HG02678 (cell line): Measurements from ENCODE around the gene SMOC1.

Source experiments
- ATAC-seq: cut with Tn5 transposase; IDR thresholded peaks from one replicate; pipeline ENCODE4 v1.9.1; 2021; ENCODE audit warnings: mild to moderate bottlenecking, moderate library complexity; ENCODE audit not compliant: unreplicated experiment

The SMOC1 gene, protein sequence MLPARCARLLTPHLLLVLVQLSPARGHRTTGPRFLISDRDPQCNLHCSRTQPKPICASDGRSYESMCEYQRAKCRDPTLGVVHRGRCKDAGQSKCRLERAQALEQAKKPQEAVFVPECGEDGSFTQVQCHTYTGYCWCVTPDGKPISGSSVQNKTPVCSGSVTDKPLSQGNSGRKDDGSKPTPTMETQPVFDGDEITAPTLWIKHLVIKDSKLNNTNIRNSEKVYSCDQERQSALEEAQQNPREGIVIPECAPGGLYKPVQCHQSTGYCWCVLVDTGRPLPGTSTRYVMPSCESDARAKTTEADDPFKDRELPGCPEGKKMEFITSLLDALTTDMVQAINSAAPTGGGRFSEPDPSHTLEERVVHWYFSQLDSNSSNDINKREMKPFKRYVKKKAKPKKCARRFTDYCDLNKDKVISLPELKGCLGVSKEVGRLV

DNA sequence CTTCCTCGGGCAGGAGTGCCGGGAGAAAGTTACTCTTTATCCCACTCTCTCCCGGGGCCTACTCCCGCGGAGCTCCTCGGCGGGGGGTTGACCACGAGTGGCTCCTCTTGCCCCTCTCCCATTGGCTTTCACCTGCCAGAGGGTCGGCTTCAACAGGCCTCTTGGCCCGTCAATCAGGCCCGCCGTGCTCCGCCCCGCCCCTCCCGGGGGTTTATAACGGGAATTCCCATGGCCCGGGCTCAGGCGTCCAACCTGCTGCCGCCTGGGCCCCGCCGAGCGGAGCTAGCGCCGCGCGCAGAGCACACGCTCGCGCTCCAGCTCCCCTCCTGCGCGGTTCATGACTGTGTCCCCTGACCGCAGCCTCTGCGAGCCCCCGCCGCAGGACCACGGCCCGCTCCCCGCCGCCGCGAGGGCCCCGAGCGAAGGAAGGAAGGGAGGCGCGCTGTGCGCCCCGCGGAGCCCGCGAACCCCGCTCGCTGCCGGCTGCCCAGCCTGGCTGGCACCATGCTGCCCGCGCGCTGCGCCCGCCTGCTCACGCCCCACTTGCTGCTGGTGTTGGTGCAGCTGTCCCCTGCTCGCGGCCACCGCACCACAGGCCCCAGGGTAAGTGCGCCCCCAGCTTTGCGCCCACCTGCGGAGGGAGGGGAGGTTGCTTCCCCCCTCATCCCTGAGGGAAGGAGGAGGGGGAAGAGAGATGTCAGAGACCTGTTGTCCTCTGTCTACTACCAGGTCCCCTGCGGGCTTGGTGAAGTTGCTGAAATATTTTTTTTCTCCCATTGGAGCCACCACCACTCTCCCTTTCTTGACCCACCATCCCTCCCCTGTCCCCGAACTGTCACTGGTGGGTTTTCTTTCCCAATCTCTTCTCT lies at the start of gene SMOC1:
SMOC1 (plus strand) TSS at position 242 of the 869 bp plus-strand sequence; CDS start at position 505, 263 bp downstream.
- no peak for ATAC-seq

DNA sequence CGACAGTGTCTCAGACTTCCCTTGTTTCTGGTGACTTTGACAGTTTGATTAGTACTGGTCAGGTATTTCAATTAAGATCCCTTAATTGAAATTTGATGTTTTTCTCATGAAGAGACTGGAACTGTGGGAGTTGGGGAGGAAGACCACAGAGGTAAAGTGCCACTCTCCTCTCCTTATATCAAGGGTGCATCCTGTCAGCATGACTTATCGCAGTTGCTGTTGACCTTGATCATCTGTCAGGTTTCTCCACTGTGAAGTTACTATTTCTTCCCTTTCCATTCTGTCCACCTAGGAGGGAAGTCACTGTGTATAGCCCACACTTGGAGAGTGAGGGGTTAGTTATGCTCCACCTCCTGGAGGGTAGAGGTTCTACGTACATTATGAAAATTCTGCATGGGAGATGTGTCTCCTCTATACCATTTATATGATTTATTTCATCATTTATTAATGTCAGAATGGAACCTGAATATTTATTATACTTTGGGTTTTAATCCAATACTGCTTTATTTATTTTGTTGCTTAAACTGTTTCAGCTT lies 40.3 kb upstream of the SMOC1 start:
- no peak for ATAC-seq

DNA sequence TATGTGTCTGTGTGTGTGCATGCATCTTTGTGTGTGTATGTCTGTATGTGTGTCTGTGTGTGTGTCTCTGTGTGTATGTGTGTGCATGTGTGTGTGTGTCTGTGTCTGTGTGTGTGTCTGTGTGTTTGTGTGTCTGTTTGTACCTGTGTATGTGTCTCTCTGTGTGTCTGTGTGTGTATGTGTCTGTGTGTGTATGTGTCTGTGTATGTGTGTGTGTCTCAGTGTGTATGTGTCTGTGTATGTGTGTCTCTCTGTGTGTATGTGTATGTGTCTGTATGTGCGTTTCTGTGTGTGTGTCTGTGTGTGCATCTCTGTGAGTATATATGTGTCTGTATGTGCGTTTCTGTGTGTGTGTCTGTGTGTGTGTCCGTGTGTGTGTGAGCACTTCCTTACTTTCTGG lies 39.6 kb upstream of the SMOC1 start:
- no peak for ATAC-seq

DNA sequence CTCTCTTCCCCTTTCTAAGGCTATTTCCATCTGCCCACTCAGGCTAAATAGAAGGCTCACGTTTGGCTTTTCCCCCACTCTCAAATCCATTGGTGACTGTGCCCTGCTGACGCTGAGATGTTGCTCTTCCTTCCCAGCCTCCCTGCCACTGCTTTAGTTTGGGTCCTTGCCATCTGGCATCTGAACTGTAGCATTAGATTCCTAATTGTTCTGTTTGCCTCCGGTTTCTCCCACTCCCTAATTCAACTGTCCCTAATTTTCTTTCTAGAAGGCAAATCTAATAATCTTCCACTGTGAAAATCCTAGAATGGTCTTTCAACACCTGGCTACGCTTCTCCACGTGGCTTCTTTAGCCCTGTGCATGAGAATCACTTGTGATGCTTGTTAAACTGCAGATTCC lies 37.6 kb upstream of the SMOC1 start:
- ATAC-seq = no peak

DNA sequence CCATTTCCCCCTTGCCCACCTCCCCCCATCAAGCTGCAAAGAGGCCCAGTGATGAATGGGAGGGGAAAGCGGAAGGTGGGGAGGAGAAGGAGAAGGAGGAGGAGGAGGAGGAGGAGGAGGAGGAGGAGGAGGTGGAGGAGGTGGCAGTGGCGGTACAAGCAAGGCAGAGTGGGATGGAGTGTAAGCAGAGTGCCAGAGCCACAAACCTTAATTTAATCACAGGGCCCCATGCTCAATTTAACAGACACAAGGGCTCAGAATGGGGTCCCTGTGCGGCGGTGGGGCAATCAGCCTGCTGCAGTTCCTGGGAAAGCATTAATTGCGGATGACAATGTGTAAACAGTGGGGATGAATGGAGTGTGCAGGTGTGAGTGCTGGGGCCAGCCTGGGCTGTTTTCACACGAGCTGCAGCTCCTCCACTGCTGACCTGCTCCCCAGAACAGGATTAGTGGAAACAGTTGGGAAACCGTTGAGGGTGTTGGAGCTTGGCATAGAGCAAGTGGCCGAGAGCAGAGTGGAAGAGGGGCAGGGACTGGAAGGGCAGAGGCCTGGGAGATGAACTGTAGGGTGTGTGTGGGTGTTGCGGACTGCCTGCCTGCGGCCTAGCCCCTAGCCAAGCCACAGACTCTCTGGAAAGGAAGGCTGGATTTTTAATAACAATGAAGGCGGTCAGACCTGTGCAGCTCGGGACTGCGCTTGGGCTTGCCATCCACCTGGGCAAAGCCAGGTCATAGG lies 36.4 kb upstream of the SMOC1 start:
- ATAC-seq = no peak

DNA sequence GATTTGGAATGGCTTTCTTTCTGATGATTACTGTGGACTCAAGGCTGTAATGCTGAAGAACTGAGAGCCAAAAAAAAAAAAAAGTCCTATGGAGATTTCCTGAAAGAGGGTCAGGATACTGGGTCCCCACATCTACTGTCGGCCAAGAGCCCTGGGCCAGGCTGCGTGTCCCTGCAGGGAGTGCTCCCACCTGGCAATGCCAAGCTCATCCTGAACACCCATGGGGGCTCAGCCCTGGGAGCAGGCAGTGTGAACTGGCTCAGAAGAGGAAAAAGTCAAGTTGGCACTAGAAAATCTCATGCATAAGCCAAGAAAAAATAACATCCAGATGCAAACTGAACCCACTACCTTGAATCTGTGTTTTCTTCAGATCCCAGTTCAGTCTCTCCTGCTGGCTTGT lies 35.0 kb upstream of the SMOC1 start:
- no peak for ATAC-seq

DNA sequence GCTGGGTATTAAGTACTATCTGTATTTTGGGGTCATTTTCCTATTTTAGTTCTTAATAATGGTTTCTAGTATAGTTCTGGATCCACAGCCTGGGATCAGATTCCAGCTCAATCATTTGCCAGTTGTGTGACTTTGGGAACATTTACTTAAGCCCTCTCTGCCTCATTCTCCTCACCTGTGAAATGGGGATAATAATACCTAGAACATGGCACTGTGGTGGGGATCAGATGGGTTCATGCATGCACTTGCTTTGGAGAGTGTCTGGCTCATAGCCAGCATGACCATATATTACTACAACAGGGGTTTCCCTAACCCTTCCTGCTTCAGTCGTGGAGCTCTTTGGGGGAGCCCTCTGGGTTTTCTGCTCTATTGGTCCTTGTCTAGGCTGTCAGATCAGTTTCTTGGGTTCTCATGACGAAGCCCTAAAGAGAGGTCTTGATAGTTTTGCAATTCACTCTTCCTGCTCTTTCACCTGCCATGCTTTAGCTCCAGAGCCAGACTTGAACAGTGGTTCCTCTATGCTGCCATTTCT lies 34.1 kb upstream of the SMOC1 start:
- ATAC-seq = no peak

DNA sequence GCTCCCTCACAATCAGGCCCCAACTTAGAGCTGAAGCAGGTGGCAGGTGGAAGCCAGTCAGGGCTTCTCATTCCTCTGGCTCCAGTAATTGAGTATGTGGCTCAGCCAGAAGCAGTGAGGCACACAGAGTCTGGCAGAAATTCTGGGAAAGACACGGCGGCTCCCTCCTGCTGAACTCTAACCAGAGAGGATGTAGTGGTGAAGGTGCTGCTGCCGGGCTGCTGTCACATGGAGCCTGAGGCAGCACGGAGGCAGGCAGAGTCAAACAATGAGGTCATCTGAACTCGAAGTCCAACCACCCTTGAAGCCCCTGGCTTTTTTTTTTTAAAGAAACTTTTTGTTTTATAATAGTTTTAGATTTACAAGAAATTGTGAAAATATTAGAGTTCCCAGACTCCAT lies 33.4 kb upstream of the SMOC1 start:
- no peak for ATAC-seq

DNA sequence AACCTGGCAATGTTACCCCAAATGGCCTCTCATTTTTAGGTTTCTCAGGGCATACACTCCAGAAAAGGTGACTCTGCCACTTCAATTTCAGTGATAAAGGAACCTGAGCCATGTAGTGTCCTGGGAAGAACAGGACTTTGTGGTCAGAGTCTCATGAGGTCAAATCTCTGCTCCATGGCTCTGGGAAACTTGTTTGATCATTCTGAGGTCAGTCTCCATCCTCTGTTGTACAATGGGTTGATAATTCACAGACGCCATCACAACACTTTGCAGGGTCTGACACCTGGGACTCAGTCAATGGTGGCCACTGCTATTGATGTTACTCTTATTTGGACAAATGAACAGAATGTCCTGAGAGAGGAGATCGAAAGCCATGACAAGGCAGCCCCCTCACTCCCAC lies 31.1 kb upstream of the SMOC1 start:
- ATAC-seq = no peak

DNA sequence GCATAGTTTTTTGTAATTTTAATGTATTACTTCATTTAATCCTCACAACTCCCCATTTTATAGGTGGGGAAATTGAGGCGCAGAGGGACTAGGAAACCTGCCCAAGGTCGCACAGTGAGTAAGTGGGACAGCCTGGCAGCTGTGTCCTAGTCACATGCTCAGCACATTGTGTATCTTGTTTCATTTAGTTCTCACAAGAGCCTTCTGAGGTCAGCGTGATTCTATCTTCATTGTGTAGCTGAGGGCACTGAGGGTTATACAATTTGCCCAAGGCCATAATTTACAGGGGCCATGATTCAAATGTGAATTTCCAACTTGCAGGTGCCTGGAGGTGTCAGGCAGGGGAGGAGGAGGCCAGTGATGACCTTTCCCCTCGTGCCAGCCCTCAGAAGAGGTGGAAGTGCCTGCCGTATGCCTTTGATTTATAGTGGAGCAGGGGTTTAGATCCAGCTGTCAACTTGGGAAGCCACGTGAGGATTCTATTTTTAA lies 30.3 kb upstream of the SMOC1 start:
- ATAC-seq = no peak

DNA sequence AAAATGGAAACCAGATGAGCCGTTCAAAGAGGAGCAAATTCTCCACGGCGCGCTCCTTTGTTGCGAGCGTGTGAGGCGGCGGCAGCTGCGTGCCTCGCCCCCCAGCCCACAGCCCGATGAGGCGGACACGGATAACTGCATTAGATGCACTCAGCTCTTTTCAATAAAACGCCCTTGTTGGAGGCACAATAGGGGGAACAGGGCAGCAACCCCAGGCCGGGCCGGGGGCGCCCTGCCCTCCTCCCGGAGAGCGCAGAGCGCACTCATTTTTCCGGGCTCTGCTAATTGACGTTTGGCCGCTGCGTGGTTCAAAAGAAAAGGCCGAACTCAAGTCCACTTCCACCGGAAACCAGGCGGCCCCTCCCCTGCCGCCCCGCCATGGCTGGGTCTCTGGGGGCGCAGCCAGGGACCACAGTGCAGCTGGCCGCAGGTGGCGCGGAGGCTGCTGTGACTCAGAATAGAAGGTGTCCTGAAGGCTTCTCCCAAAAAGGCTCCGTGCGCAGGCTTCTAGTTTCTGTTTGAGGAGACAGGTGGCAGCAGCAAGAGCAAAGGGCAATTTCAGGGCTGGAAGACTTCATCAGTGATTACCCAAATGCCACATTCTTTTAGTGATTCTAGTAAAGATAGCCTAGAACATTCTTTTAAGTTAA lies 29.0 kb upstream of the SMOC1 start:
- peak; percentile 75 for ATAC-seq

DNA sequence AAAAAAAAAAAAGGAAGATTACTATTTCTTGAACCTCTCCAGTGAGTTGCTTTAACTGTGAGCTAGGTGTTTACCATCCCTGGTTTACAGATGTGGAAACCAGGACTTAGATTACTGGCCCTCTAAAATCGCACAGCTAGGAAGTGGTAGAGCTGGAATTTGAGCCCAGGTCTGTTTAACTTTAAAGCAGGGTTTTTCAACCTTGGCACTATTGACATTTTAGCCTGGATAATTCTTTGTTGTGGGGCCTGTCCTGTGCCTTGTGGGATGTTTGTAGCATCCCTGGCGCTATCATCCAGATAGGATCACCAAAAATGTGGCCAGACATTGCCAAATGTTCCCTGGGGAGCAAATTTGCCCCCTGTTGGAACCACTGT lies 28.5 kb upstream of the SMOC1 start:
- no peak for ATAC-seq

DNA sequence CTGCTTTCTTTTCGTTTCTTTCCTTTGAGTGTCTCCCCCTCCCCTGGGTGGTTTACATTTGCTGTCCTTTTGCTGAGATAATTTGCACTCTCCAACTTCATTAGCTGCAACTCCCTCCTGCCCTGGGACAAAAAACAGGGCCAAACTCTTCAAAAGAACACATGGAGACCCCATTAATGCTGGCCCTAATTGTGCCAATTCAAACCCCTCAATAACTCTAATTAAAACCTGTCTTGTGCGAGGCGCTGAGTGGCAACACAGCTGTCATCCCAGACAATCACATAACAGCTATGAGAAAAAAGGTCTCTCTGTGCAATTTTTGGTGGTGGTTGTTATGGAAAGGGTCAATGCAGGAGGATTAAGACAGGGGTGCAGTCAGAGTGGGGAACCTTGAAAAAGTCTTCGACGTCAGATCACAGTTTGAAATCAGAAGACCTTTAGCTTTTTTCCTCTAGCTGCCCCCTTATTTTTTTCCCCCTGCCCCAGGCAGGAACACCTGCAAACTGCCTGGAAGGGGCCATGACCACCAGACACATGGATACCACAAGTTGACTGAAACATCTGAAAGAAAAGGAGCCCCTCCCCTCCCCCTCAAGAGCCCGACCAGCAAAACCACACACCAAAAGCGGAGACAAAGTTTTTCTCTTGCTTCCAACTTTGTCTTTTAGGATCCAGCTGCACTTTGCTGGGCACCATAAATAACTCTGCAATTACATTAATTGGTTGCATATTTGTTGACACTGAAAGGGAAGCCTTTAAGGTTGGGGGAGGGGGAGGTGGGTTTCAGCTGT lies 26.5 kb upstream of the SMOC1 start:
- no peak for ATAC-seq

DNA sequence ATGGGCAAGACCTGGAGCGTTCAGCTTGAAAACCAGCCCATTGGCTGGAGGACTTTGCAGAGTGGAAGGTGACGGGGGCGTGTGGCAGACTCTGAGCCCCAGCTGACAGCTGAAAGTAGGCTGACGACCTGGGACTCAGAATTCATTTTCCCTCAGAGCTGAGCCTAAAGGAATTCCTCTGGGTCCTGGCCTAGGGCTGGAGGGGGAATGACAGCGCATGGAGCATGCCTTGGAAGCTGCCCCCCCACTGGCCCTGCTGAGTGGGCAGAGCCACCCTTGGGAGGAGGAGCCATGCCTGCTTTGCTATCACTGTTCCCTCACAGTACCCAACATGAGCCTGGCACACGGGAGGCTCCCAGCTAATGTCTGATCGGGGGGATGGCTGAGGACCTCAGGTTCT lies 25.4 kb upstream of the SMOC1 start:
- no peak for ATAC-seq

DNA sequence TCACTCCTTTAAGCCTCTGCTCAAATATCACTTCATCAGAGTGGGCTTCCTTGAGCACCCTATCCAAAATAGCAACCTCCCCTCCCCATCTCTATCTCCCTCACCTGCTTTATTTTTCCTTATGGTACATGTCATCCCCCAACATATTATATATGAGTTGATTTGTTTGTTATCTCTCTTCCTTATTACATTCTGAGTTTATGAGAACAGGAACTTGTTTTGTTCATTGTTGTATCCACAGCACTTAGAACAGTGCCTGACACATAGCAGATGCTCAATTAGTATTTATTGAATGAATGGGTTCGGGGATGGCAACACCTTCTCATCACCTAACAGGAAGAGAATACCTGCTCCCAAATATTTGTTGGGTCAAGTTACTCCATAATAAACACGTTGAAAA lies 24.6 kb upstream of the SMOC1 start:
- ATAC-seq = no peak

DNA sequence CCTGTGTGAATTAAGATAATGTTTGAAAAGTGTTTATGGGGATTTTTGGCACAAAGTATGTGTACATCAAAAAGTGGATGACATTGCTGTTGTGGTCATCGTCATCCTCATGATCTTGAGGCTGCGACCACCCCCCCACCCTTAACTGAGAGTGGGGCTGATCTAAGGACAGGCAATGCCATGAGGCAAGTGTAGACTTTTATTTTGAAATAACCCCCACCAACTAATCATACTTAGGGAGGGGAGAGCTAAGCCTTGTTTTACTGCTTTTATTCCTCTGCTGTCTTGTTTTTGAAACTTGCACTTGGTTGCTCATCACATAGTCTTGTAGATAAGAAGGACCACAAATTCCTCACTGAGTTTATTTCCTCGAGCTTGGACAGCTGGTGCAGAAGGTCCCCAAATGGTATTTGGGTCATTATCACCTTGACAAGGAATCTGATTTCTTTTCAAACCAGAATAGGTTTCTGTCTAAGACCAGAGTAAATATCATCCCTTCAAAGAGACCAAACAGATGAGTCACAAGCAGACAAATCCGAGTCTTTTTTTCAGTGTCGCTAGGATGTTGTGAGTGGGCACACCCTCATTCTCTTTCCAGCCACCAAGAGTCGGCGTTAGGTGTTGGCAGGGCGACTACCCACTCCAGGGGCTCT lies 23.9 kb upstream of the SMOC1 start:
- ATAC-seq = no peak

DNA sequence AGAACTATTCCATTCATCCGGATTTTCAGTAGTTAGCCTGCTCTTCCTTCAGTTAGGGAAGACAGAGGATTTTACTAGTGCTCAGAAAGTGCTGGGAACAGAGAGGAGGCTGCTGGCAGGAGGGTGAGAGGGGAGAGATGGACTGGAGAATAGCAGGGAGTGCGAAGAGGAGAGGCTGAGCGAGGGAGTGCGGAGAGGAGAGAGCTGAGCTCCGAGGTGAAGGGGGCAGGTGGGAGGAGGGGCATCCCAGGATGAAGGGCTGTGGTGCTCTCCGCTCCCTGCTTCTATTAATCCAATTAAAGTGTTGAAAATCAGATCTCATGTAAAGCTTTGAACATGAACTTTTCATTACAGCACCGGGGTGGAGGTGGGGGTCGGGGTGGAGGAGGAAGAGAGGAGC lies 20.4 kb upstream of the SMOC1 start:
- ATAC-seq = no peak

DNA sequence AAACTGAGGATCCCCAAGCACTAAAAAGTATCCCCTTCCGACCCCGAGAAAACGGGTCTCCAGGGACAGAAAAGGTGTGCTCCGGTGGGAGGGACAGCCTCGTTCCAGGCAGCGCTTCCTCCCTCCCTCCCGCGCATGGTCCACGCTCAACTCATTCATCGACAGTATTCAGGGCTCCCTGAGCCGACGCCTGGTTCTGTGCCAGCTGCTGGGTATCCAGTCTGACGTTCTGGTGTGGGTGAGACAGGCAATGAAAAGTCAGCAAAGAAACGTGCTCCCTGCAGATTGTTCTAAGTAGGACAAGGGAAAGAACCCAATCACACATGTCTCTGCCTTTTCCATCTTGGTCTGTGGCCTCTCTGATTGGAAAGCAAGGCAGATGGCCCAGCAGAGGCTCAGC lies 19.6 kb upstream of the SMOC1 start:
- no peak for ATAC-seq

DNA sequence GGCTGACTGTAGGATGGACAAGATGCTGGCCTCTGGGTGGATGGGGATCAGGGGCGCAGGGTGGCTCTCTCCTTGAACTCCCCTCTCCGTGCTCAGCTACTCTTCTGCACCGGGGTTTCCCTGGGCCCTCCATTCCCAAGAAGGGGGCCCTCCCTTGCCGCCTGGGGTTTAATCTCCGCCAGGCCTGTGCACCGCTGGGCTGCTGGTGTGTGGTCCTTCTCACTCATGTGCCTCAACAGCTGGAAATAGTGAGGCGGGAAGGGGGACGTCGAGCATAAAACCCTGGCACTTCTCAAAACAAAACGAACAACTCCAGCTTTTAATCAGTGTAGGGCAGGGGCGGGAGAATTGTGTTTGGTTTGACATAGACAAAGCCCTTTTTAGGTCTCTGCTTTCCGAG lies 19.0 kb upstream of the SMOC1 start:
- ATAC-seq = no peak
